ENCODE measurements around the gene MACIR. TPM values are rescaled to one million over a fixed set of nuclear protein-coding genes. Genes with fewer than 3 reads are reported as not detected.

The MACIR gene
- total RNA-seq, 1 donor from 2014 or later, result 10.8 TPM

DNA sequence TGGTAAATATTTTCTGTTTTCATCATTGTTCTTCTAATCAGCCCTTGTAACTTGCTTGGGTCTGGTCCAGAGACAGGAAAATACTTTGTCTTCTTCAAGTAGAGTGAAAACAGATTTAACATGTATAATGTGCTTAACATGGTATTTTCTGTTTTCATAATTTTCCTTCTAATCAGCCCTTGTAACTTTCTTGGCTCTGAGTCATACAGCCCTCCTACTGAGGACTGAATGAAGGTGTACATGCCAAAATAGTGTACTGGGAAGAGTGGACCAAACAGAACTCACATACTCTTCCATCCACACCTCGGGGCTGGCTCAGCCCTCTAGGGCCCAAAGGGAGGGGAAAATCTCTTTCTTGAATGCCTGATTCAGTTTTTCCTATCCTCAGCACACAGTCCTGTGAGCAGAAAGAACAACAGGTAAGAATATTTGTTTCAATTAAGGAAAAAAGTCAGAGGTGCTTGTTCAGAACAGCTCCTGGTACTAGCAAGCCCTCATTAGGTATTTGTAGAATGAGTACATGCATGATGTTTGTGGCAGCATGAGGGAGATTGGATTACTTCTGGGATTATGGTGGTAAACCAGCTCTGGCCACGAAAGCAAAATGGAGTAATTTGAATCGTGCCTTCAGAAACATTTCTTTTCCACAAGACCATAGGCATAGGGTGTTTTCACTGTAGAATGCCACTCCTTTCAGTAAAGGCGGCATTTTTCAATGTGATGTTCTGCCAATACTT is 24.2 kb upstream of the MACIR start:
- Mint-ChIP-seq H3K4me1 (ENCODE audit: low read depth) (peaks cover 2% of the 10 kb centered on the region), H3K36me3 (ENCODE audit: insufficient read depth) (no peaks in the 10 kb centered on the region), H3K4me3 (ENCODE audit: low read depth) (no peak overlapping the region), H3K9me3 (ENCODE audit: low read depth) (peaks cover 11% of the 10 kb centered on the region), H3K27ac (no peak overlapping the region), H3K27me3 (no peaks in the 10 kb centered on the region)
- DNase-seq (ENCODE audit: low spot score, unreplicated experiment), result no peak
- TF ChIP-seq, protein P1, sequence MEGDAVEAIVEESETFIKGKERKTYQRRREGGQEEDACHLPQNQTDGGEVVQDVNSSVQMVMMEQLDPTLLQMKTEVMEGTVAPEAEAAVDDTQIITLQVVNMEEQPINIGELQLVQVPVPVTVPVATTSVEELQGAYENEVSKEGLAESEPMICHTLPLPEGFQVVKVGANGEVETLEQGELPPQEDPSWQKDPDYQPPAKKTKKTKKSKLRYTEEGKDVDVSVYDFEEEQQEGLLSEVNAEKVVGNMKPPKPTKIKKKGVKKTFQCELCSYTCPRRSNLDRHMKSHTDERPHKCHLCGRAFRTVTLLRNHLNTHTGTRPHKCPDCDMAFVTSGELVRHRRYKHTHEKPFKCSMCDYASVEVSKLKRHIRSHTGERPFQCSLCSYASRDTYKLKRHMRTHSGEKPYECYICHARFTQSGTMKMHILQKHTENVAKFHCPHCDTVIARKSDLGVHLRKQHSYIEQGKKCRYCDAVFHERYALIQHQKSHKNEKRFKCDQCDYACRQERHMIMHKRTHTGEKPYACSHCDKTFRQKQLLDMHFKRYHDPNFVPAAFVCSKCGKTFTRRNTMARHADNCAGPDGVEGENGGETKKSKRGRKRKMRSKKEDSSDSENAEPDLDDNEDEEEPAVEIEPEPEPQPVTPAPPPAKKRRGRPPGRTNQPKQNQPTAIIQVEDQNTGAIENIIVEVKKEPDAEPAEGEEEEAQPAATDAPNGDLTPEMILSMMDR (IDR thresholded peaks at IDR 0.05; ENCODE audit: unreplicated experiment), result no peak

DNA sequence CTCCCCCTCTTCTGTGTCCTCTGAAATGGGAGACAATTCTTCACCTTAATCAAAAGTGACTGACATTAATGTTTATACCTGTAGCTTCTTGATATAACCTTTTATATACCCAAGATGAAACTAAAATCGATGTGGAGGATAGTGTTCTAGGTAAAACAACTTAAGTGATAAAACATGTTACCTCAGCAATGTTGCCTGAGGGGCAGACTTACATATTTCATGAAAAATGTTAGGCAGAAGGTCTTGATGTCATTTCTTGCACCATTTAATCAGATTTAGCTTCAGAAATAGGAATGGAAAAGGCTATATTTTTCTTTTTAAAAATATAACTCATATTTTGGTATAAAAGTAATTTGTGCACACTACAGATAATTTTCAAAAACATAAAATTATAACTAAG is 22.7 kb upstream of the MACIR start:
- no peaks in the 10 kb centered on the region for H3K27me3 Mint-ChIP-seq
- peaks cover 2% of the 10 kb centered on the region for H3K4me1 Mint-ChIP-seq (ENCODE audit: low read depth)
- H3K4me3 Mint-ChIP-seq (ENCODE audit: low read depth), result no peak overlapping the region
- TF ChIP-seq, protein P1 (IDR thresholded peaks at IDR 0.05; ENCODE audit: unreplicated experiment), result no peak
- peaks cover 11% of the 10 kb centered on the region for H3K9me3 Mint-ChIP-seq (ENCODE audit: low read depth)
- no peak overlapping the region for H3K27ac Mint-ChIP-seq
- DNase-seq (ENCODE audit: low spot score, unreplicated experiment), result no peak
- H3K36me3 Mint-ChIP-seq (ENCODE audit: insufficient read depth), result no peaks in the 10 kb centered on the region

DNA sequence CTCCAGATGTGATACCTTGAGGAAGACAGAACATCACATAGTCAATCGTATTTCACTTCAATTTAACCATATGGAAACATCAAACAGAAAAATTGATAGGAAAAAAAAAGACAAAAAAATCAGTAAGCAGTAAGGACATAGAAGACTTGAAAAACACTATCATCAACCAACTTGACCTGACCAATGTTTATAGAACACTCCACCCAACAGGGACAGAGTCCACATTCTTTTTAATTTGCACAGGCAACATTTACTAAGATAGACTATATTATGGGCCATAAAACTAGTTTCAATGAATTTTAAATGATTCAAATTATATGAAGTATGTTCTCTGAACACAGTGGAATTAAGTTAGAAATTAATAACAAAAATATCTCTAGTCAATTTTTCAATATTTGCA is 20.8 kb upstream of the MACIR start:
- TF ChIP-seq, protein P1 (IDR thresholded peaks at IDR 0.05; ENCODE audit: unreplicated experiment), result no peak
- Mint-ChIP-seq H3K4me3 (ENCODE audit: low read depth) (no peak overlapping the region), H3K27me3 (no peaks in the 10 kb centered on the region), H3K27ac (no peak overlapping the region), H3K36me3 (ENCODE audit: insufficient read depth) (no peaks in the 10 kb centered on the region), H3K9me3 (ENCODE audit: low read depth) (peaks cover 14% of the 10 kb centered on the region), H3K4me1 (ENCODE audit: low read depth) (peaks cover 2% of the 10 kb centered on the region)
- DNase-seq (ENCODE audit: low spot score, unreplicated experiment), result no peak

DNA sequence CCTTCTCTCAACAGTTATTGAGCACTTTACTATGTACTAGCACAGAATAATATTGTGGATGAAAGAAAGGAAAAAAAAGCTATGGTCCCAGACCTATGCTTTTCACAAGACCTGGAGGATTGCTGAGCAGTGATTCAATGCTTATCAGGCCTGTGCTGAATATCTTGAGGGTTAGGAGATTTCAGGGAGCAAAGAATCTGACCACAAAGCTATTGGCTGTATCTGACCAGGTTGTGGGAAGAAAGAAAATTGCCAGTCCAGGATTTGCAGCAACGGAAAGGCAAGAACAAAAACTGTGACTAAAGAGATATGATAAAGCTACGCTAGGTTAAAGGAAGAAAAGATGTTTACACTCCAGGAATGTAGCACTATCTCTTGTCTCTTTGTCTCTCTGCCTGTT is 14.9 kb upstream of the MACIR start:
- TF ChIP-seq, protein P1 (IDR thresholded peaks at IDR 0.05; ENCODE audit: unreplicated experiment), result no peak
- Mint-ChIP-seq H3K9me3 (ENCODE audit: low read depth) (peaks cover 10% of the 10 kb centered on the region), H3K27me3 (no peaks in the 10 kb centered on the region), H3K27ac (peak overlapping the region; percentile 65), H3K4me1 (ENCODE audit: low read depth) (peaks cover 10% of the 10 kb centered on the region), H3K36me3 (ENCODE audit: insufficient read depth) (no peaks in the 10 kb centered on the region), H3K4me3 (ENCODE audit: low read depth) (no peak overlapping the region)
- DNase-seq (ENCODE audit: low spot score, unreplicated experiment), result no peak

DNA sequence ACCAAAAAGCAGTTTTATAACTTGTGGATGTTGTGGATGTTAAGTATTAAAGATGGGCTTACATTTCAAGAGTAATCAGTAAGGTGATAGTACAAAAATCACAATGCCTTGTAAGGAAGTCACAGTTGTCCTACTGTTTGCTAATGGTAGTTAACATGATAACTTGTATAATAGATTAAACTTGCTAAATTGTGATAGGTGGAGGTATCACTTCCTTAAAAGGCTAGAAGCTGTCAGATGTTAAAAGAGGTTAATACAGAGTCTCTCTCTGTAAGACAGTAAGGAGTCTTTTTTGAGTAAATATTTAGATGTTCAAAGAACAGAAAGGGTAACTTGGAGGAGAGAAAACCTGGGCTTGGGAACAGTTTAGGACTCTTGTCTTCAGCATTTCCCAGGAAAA is 14.2 kb upstream of the MACIR start:
- peaks cover 6% of the 10 kb centered on the region for H3K9me3 Mint-ChIP-seq (ENCODE audit: low read depth)
- no peak for DNase-seq (ENCODE audit: low spot score, unreplicated experiment)
- no peaks in the 10 kb centered on the region for H3K36me3 Mint-ChIP-seq (ENCODE audit: insufficient read depth)
- H3K27ac Mint-ChIP-seq, result peak overlapping the region; percentile 37
- TF ChIP-seq, protein P1 (IDR thresholded peaks at IDR 0.05; ENCODE audit: unreplicated experiment), result no peak
- peaks cover 10% of the 10 kb centered on the region for H3K4me1 Mint-ChIP-seq (ENCODE audit: low read depth)
- H3K4me3 Mint-ChIP-seq (ENCODE audit: low read depth), result no peak overlapping the region
- no peaks in the 10 kb centered on the region for H3K27me3 Mint-ChIP-seq

All from progenitor cell of endocrine pancreas (in vitro differentiated cells).